Stimulated activated naive CD8-positive, alpha-beta T cell treated with anti-CD3 and anti-CD28 coated beads, Interleukin-15, Interleukin-2, amounts not matched to agents 100 ng/mL and 50 ng/mL, for 24 hours (primary cell): Measurements from ENCODE around the gene NKD2.
"Not testable (repeated sequence)": the region's sequence is repeated elsewhere in the genome, so short reads cannot be mapped to it uniquely, and the experiment has no call there.

Experiments used
- H3K27ac Mint-ChIP-seq: one replicate; pipeline ENCODE4 v1.8.0; 2021; ENCODE audit warnings: mild to moderate bottlenecking, mixed read lengths
- H3K27me3 Mint-ChIP-seq: one replicate; pipeline ENCODE4 v1.8.0; 2021; ENCODE audit warnings: mixed read lengths
- H3K36me3 Mint-ChIP-seq: one replicate; pipeline ENCODE4 v1.8.0; 2021; ENCODE audit warnings: low read depth, mixed read lengths
- H3K4me1 Mint-ChIP-seq: one replicate; pipeline ENCODE4 v1.8.0; 2021; ENCODE audit warnings: low read depth, mixed read lengths
- H3K4me3 Mint-ChIP-seq: one replicate; pipeline ENCODE4 v1.8.0; 2021; ENCODE audit warnings: mild to moderate bottlenecking, mixed read lengths
- H3K9me3 Mint-ChIP-seq: one replicate; pipeline ENCODE4 v1.8.0; 2021; ENCODE audit warnings: mixed read lengths

The NKD2 gene

GRCh38 chr5:984774-985173 is 23.8 kb upstream of the NKD2 start:
- Mint-ChIP-seq H3K27me3 (peaks cover 39% of the 10 kb centered on the region), H3K9me3 (peaks cover 19% of the 10 kb centered on the region), H3K36me3 (no peaks in the 10 kb centered on the region), H3K4me3 (no peak overlapping the region), H3K4me1 (peaks cover 5% of the 10 kb centered on the region), H3K27ac (no peak overlapping the region)

DNA sequence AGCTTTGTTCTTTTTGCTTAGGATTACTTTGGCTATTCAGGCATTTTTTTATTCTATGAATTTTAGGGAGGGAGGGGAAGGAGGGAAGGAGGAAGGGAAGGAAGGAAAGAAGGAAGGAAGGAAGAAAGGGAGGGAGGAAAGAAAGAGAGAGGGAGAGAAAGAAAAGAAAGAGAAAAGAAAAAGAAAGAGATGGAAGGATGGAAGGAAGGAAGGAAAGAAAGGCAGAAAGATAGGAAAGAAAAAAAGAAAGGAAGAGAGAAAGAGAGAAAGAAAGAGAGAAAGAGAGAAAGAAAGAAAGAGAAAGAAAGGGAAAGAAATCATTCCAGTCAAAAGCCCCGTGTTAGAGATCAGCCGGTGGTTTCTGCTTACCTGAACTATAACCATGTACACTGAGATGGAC is 20.8 kb upstream of the NKD2 start:
- H3K9me3 Mint-ChIP-seq: peaks cover 19% of the 10 kb centered on the region
- no peak overlapping the region for H3K4me3 Mint-ChIP-seq
- no peak overlapping the region for H3K27ac Mint-ChIP-seq
- peaks cover 49% of the 10 kb centered on the region for H3K27me3 Mint-ChIP-seq
- no peaks in the 10 kb centered on the region for H3K36me3 Mint-ChIP-seq
- peaks cover 8% of the 10 kb centered on the region for H3K4me1 Mint-ChIP-seq

GRCh38 chr5:988322-988721 is 20.3 kb upstream of the NKD2 start:
- Mint-ChIP-seq H3K27ac (no peak overlapping the region), H3K36me3 (no peaks in the 10 kb centered on the region), H3K4me1 (peaks cover 8% of the 10 kb centered on the region), H3K4me3 (no peak overlapping the region), H3K27me3 (peaks cover 49% of the 10 kb centered on the region), H3K9me3 (peaks cover 19% of the 10 kb centered on the region)

- H3K36me3 Mint-ChIP-seq: no peaks in the 10 kb centered on the region
- no peak overlapping the region for H3K27ac Mint-ChIP-seq
- H3K4me3 Mint-ChIP-seq: no peak overlapping the region
- H3K9me3 Mint-ChIP-seq: peaks cover 8% of the 10 kb centered on the region
- H3K4me1 Mint-ChIP-seq: peaks cover 4% of the 10 kb centered on the region
- peaks cover 36% of the 10 kb centered on the region for H3K27me3 Mint-ChIP-seq
Observed at GRCh38 chr5:989961-990530, 18.6 kb upstream of the NKD2 start.

DNA sequence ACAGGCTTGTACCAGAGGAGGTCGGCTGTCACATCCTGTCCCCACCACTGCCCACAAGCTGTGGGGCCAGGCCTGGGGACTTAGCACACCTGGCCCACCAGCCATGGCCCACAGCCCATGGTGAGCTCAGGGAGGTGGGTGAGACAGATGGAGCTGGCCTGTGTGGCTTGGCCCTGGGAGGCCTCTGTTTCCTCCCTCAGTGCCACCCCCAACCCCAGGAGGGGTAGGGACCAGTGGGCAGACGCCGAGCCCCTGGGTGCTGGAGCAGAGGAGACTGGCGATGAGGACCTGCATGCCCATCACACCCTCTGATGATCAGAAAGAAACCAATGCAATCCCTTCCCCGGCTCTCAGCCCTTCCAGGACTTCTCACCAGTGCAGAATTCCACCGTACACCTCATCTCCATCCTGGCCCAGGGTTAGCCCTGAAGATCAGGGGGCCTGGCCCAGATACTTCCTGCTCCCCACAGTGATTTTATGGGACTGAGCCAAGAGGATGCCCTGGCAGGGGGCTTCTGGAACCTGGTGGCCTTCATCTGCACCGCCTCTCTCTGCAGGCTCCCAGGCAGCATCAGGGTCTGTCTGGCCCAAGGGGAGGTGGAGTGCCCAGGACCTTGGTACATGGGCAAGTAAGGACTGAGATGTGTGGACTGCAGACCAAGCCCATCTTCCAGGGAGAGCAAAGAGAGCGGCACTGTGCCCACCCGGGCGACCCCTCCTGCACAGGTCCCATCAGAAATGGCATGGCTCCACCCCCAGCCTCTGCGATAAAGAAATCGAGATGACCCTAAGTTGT is 16.9 kb upstream of the NKD2 start:
- peaks cover 31% of the 10 kb centered on the region for H3K27me3 Mint-ChIP-seq
- peaks cover 8% of the 10 kb centered on the region for H3K9me3 Mint-ChIP-seq
- no peaks in the 10 kb centered on the region for H3K36me3 Mint-ChIP-seq
- no peak overlapping the region for H3K27ac Mint-ChIP-seq
- H3K4me3 Mint-ChIP-seq: no peak overlapping the region
- H3K4me1 Mint-ChIP-seq: peaks cover 4% of the 10 kb centered on the region

- Mint-ChIP-seq H3K27ac (no peak overlapping the region), H3K27me3 (peaks cover 12% of the 10 kb centered on the region), H3K4me1 (peaks cover 13% of the 10 kb centered on the region), H3K9me3 (no peaks in the 10 kb centered on the region), H3K36me3 (no peaks in the 10 kb centered on the region), H3K4me3 (no peak overlapping the region)
Observed at GRCh38 chr5:994272-994607, 14.4 kb upstream of the NKD2 start.

DNA sequence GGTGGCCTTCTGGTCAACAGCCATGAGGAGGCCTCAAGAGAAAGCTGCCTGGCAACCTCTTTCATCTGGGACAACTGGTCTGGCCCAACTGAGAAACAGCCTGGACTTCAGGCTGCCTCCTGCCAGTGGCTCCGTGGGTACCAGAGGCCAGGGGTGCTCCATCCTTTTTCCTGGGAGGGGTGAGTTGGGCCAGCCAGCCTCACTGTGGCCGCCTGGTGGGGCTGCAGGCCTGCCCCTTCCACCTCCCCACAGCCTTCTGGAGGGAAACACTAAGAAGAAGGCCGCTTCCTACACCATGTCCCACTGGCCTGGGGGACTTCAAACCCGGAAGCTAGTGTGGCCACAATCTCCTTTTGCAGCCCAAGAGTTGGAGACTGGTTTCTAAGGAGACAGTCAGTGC is 13.8 kb upstream of the NKD2 start:
- Mint-ChIP-seq H3K27me3 (peaks cover 10% of the 10 kb centered on the region), H3K27ac (no peak overlapping the region), H3K4me3 (no peak overlapping the region), H3K4me1 (peaks cover 13% of the 10 kb centered on the region), H3K36me3 (no peaks in the 10 kb centered on the region), H3K9me3 (no peaks in the 10 kb centered on the region)

DNA sequence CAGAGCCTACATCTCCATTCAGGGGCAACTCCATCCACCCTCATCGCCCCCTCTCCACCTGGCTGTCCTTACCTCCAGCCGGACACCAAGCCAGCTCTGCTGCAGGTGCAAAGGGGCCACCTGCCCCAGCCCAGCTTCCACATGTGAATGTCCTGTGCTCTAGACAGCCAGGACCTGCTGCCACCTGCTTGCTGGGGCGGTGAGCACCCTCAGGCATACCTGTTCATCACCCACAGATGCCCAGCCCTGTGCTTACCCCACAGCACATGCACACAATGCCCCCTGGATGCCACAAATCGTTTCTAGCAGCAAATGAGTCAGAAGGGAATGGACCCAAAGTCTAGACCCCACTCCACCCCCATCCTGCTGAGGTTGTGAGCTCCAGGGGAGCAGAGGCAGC is 13.3 kb upstream of the NKD2 start:
- no peak overlapping the region for H3K4me3 Mint-ChIP-seq
- no peaks in the 10 kb centered on the region for H3K36me3 Mint-ChIP-seq
- H3K4me1 Mint-ChIP-seq: peaks cover 13% of the 10 kb centered on the region
- peaks cover 5% of the 10 kb centered on the region for H3K27me3 Mint-ChIP-seq
- no peak overlapping the region for H3K27ac Mint-ChIP-seq
- no peaks in the 10 kb centered on the region for H3K9me3 Mint-ChIP-seq

GRCh38 chr5:997001-997474 is 11.6 kb upstream of the NKD2 start:
- Mint-ChIP-seq H3K9me3 (no peaks in the 10 kb centered on the region), H3K36me3 (no peaks in the 10 kb centered on the region), H3K27me3 (peaks cover 1% of the 10 kb centered on the region), H3K4me1 (peaks cover 11% of the 10 kb centered on the region), H3K4me3 (peak overlapping the region; percentile 21), H3K27ac (no peak overlapping the region)

DNA sequence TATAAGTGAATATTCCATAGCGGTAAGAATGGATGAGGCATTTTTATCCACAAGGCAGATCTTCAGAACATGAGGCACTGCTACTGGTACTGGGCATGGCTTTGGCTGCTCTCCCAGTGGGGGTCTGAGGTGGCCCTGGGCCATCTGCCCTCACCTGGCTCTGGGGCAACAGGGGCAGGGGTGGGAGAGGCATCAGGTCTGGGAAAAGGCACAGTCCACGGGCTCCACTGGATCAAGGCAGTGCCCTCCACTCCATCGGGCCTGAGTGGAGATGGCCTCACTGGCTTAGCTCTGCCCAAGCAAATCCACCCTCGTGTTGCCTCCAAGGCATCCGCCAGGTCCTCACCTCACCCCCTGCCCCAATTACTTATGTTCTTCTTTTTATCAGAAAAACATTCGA is 10.9 kb upstream of the NKD2 start:
- H3K4me1 Mint-ChIP-seq: peaks cover 15% of the 10 kb centered on the region
- no peaks in the 10 kb centered on the region for H3K9me3 Mint-ChIP-seq
- H3K4me3 Mint-ChIP-seq: no peak overlapping the region
- no peak overlapping the region for H3K27ac Mint-ChIP-seq
- H3K36me3 Mint-ChIP-seq: no peaks in the 10 kb centered on the region
- H3K27me3 Mint-ChIP-seq: peaks cover 3% of the 10 kb centered on the region

DNA sequence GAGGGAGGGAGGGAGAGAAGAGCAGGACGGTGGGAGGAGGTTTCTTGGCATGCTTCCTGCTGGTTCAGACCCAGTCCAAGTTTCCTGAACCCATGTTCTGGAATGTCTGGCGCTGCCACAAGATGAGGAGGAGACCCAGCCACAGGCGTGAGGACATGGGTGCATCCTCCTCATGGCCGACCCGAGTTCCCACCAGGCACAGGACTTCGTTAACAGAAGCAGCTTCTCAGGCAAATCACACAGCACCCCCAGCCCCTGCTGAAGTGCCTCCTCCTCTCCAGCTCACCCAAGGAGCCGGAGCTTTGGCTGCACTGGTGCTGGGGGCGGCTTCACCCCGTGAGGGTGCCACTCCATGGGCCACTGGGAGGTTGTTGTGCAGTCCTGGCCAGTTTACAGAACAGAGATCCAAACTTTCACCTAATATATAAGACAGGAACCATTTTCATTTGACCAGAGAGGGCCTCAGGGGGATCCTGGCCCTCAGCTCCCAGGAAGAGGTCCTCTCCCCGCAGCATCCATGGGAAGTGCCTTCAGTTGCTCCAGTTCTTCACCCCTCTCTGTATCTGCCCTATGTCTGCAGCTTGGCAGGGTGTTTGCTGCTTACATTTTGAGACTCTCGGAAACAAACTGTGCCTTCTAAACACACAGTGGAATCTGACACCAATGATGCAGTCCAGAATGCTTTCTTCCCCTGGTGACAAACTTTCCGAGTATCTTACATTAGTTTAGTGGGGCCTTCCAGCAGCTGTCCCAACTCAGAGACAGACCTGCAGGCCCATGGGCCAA is 10.2 kb upstream of the NKD2 start:
- Mint-ChIP-seq H3K27me3 (peaks cover 8% of the 10 kb centered on the region), H3K27ac (no peak overlapping the region)

DNA sequence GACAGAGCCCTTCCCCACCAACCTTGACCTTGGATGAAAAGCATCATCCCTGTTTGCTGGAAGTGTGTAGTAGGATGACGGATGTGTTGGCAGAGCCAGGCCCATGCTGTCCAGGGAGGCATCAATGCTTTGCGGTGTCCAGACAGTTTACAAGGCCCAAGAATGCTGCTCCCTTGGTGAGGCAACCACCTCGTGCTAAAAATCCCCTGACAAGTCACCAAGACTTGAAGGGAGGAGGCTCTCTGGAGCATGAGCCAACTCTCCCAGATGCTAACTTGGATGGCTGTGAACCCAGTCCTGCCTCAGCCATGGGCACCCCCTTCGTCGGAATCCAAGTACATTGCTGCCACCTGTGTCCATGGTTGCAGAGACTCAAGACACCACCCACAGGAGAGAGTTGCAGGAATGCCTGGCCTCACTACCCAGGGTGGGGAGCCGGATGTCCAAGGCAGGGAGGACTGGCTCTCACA is 9.5 kb upstream of the NKD2 start:
- Mint-ChIP-seq H3K36me3 (no peaks in the 10 kb centered on the region), H3K4me1 (peaks cover 27% of the 10 kb centered on the region), H3K9me3 (no peaks in the 10 kb centered on the region), H3K27me3 (peaks cover 12% of the 10 kb centered on the region), H3K27ac (no peak overlapping the region), H3K4me3 (no peak overlapping the region)

More for the DNA sequence above, 10.2 kb upstream of the NKD2 start:
- H3K9me3 Mint-ChIP-seq: no peaks in the 10 kb centered on the region
- H3K36me3 Mint-ChIP-seq: no peaks in the 10 kb centered on the region
- H3K4me3 Mint-ChIP-seq: no peak overlapping the region
- H3K4me1 Mint-ChIP-seq: peaks cover 22% of the 10 kb centered on the region

DNA sequence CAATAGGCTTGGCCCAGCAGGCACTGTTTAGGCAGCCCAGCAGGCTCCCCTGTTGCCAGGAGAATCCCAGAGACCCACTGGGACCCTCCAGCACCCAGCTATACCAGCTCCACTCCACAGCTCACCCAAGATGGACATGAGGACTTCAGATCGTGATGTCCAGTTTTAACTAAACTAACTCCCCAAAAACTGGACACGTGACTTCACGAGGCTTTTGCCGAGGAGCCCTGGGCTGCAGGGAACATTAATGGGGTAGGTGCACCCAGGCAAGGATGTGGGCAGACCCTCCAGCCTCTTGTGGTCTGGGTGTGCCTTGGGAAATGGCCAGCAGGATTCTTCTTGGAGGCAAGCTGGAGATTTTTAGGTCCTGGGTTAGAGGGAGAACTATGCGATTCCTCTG is 8.9 kb upstream of the NKD2 start:
- H3K9me3 Mint-ChIP-seq: no peaks in the 10 kb centered on the region
- no peak overlapping the region for H3K4me3 Mint-ChIP-seq
- peaks cover 30% of the 10 kb centered on the region for H3K4me1 Mint-ChIP-seq
- peaks cover 12% of the 10 kb centered on the region for H3K27me3 Mint-ChIP-seq
- H3K36me3 Mint-ChIP-seq: no peaks in the 10 kb centered on the region
- H3K27ac Mint-ChIP-seq: no peak overlapping the region

GRCh38 chr5:1000329-1000728 is 8.3 kb upstream of the NKD2 start:
- peaks cover 12% of the 10 kb centered on the region for H3K27me3 Mint-ChIP-seq
- no peaks in the 10 kb centered on the region for H3K36me3 Mint-ChIP-seq

GRCh38 chr5:1000831-1001230 is 7.8 kb upstream of the NKD2 start:
- Mint-ChIP-seq H3K4me1 (peaks cover 32% of the 10 kb centered on the region), H3K27me3 (peaks cover 16% of the 10 kb centered on the region)
- H3K36me3 Mint-ChIP-seq, H3K4me3 Mint-ChIP-seq, H3K9me3 Mint-ChIP-seq, H3K27ac Mint-ChIP-seq: not testable (repeated sequence)

More at GRCh38 chr5:1000329-1000728, 8.3 kb upstream of the NKD2 start:
- Mint-ChIP-seq H3K9me3 (no peaks in the 10 kb centered on the region), H3K27ac (no peak overlapping the region), H3K4me1 (peaks cover 30% of the 10 kb centered on the region), H3K4me3 (no peak overlapping the region)
